Hepatocyte (in vitro differentiated cells): Measurements from ENCODE around the gene SORCS2. TPM values are rescaled to one million over a fixed set of nuclear protein-coding genes. Genes with fewer than 3 reads are reported as not detected.

Experiments
- DNase-seq: peaks from one replicate; pipeline ENCODE4 v3.0.0-alpha.2; 2016; ENCODE audit warnings: low spot score
- H2AFZ ChIP-seq: fragments of 200-600 bp; sonication (generic); 2 replicates; pipeline ENCODE4 v1.6.0; 2016; ENCODE audit warnings: antibody characterized with exemption, mild to moderate bottlenecking
- H3K27ac ChIP-seq: fragments of 200-600 bp; sonication (generic); 2 replicates; pipeline ENCODE4 v1.5.1; 2016; ENCODE audit warnings: mild to moderate bottlenecking
- H3K27me3 ChIP-seq: fragments of 200-600 bp; sonication (generic); 2 replicates; pipeline ENCODE4 v1.6.1; 2016
- H3K36me3 ChIP-seq: fragments of 200-600 bp; sonication (generic); replicated peaks from 2 replicates; pipeline ENCODE4 v1.5.1; 2016; ENCODE audit warnings: low read depth; ENCODE audit not compliant: insufficient read depth
- H3K4me1 ChIP-seq: fragments of 200-600 bp; sonication (generic); 2 replicates; pipeline ENCODE4 v1.5.1; 2016; ENCODE audit warnings: mild to moderate bottlenecking, moderate library complexity; ENCODE audit not compliant: insufficient read depth
- H3K4me2 ChIP-seq: fragments of 200-600 bp; sonication (generic); 2 replicates; pipeline ENCODE4 v1.6.0; 2016
- H3K4me3 ChIP-seq: fragments of 200-600 bp; sonication (generic); 2 replicates; pipeline ENCODE4 v1.5.1; 2016; ENCODE audit warnings: mild to moderate bottlenecking
- H3K79me2 ChIP-seq: fragments of 200-600 bp; sonication (generic); 2 replicates; pipeline ENCODE4 v1.6.0; 2017; ENCODE audit warnings: mild to moderate bottlenecking
- H3K9me2 ChIP-seq: fragments of 200-600 bp; sonication (generic); replicated peaks from 2 replicates; pipeline ENCODE4 v1.6.0; 2017; ENCODE audit warnings: mild to moderate bottlenecking; ENCODE audit not compliant: insufficient read depth
- H3K9me3 ChIP-seq: fragments of 200-600 bp; sonication (generic); 2 replicates; pipeline ENCODE4 v1.5.1; 2016; ENCODE audit warnings: low read depth, mild to moderate bottlenecking
- H4K20me1 ChIP-seq: fragments of 200-600 bp; sonication (generic); 2 replicates; pipeline ENCODE4 v1.6.0; 2016; ENCODE audit warnings: mild to moderate bottlenecking; ENCODE audit not compliant: insufficient read depth, poor library complexity, severe bottlenecking
- CTCF ChIP-seq: fragments of 200-600 bp; sonication (generic); IDR thresholded peaks from 2 replicates; pipeline ENCODE4 v1.5.1; 2016; ENCODE audit warnings: antibody characterized with exemption, mild to moderate bottlenecking; ENCODE audit not compliant: poor library complexity
- EZH2 ChIP-seq: fragments of 200-600 bp; sonication (generic); IDR thresholded peaks from 2 replicates; pipeline ENCODE4 v1.6.1; 2016; ENCODE audit warnings: antibody characterized with exemption, mild to moderate bottlenecking, borderline replicate concordance
- EZH2phosphoT487 ChIP-seq: fragments of 200-600 bp; sonication (generic); IDR thresholded peaks from one replicate; pipeline ENCODE4 v1.6.1; 2018; ENCODE audit warnings: antibody characterized with exemption, mild to moderate bottlenecking, low read depth, moderate library complexity; ENCODE audit not compliant: unreplicated experiment, severe bottlenecking
- WGBS: methylation state at CpG from one replicate; pipeline ENCODE4 v1.1.6; 2016; ENCODE audit warnings: low lambda C conversion rate; ENCODE audit errors: missing lambda C conversion rate; 5-methylcytosine and 5-hydroxymethylcytosine counted together
- polyA plus RNA-seq: library from polyadenylated mRNA; unstranded; fragments of >200 nt; fragmentation: Nextera tagmentation; extraction: Ambion mirVana; gene quantifications from 2 replicates; pipeline ENCODE4 v1.2.1, GENCODE V29; 2016
- total RNA-seq: library from RNA; depleted of rRNA; stranded (reverse); fragments of >200 nt; gene quantifications from 2 replicates; pipeline ENCODE4 v1.2.3, GENCODE V29; 2014

The SORCS2 gene
- total and polyA plus RNA-seq, 2 experiments from 2014 or later, result 1.6 to 4.8 TPM

DNA sequence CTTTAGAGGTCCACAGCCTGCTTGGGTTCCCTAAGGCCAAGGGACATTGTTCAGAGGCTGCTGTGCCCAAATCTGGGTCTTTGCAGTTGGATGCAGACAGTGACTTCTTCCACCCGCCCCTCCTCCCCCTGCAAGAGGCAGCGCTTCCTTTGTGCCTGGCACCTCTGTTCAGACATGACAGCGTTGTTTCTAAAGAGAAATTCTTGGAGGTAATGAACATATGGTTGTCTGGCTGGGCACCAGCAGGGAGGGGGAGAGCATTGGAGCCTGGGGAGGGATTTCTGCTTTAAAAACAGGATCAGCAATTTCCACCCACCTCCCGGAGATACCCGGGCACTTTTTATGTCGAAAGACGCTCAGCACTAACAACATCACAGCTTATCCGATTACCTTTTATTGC lies 190.9 kb downstream of the SORCS2 start:
- Histone ChIP-seq H2AFZ (no peak overlapping the region), H3K4me1 (peaks cover 4% of the 10 kb centered on the region), H4K20me1 (no peaks in the 10 kb centered on the region), H3K4me3 (no peak overlapping the region), H3K9me2 (no peaks in the 10 kb centered on the region), H3K79me2 (no peaks in the 10 kb centered on the region), H3K9me3 (no peaks in the 10 kb centered on the region), H3K27ac (peak overlapping the region; percentile 51), H3K4me2 (no peak overlapping the region), H3K27me3 (no peaks in the 10 kb centered on the region), H3K36me3 (no peaks in the 10 kb centered on the region)
- WGBS, result 70% methylated on average over 8 of the region's 8 CpGs
- TF ChIP-seq EZH2phosphoT487, result no peak
- TF ChIP-seq CTCF, result no peak
- TF ChIP-seq EZH2, result no peak
- DNase-seq, result no peak

- Histone ChIP-seq H4K20me1 (no peaks in the 10 kb centered on the region), H3K27me3 (no peaks in the 10 kb centered on the region), H3K27ac (no peak overlapping the region), H3K36me3 (no peaks in the 10 kb centered on the region), H3K4me1 (peaks cover 4% of the 10 kb centered on the region), H3K4me2 (no peak overlapping the region), H3K79me2 (no peaks in the 10 kb centered on the region), H2AFZ (no peak overlapping the region), H3K9me2 (no peaks in the 10 kb centered on the region), H3K9me3 (no peaks in the 10 kb centered on the region), H3K4me3 (no peak overlapping the region)
- TF ChIP-seq CTCF (no peak), EZH2 (no peak), EZH2phosphoT487 (no peak)
- whole genome bisulfite sequencing, result 84% methylated on average over 28 of the region's 28 CpGs
- DNase-seq, result no peak
These were observed 191.9 kb downstream of the SORCS2 start for GRCh38 chr4:7384003-7384928.

DNA sequence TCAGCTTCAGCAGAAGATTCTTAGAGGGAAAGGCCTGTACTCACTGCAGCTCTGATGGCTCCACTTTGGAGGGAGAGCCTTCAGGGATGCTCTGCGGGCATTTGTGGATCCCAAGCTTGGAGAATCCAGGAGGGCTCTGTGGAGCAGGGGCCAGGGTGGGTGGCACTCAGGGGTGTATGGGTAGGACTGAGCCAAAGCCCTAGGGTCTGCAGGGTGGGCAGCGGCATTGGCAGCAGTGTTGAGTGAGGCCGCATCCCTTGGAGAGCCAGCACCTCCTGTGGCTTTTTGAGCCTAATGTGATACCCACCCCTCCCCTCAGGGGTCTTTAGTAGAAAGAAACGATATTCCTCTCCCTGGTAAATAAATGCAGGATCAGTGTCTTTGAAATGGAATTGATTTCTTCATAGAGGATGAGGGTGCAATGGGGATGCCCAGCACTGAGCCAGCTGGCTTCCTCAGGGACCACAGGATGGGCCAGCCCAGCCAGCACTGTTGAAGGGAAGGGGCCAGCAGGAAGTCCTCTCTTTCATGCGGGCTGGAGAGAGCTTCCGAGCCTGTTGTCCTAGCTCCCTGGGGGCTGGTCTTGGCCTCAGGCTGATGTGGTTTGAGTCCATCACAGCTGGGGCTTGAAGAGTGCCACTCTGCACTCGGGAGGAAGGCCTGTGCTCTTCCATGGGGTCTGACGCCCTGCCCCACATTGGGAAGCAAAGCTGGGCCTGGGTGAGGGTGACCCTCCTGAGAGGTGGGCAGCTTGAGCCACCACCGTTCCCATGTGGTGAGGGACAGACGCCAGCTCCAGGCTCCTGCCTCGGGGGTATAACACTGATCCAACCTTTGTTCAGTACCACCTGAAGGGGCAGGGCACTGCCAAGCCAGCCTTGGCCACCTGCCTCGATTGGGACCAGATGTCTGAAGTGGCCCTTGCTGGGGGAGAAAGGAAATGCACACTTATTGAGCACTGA lies 192.9 kb downstream of the SORCS2 start:
- Histone ChIP-seq H3K4me1 (peaks cover 4% of the 10 kb centered on the region), H3K9me2 (no peaks in the 10 kb centered on the region), H4K20me1 (no peaks in the 10 kb centered on the region), H3K36me3 (no peaks in the 10 kb centered on the region), H2AFZ (no peak overlapping the region), H3K4me2 (no peak overlapping the region), H3K79me2 (no peaks in the 10 kb centered on the region), H3K4me3 (no peak overlapping the region), H3K27ac (no peak overlapping the region), H3K27me3 (no peaks in the 10 kb centered on the region), H3K9me3 (no peaks in the 10 kb centered on the region)
- 81% methylated on average over 12 of the region's 12 CpGs for whole genome bisulfite sequencing
- TF ChIP-seq EZH2phosphoT487 (no peak), CTCF (no peak), EZH2 (no peak)
- no peak for DNase-seq
